Measurements from ENCODE around the gene RAB3IL1. TPM values are rescaled to one million over a fixed set of nuclear protein-coding genes. Genes with fewer than 3 reads are reported as not detected.
A peak's percentile ranks its signal among the peaks of the same experiment; 100 is the strongest.

RAB3IL1 gene
- polyA plus RNA-seq, 4 donors = 0.45 to 29.9 (median 7.2) TPM

- H3K4me3 ChIP-seq (ENCODE audit: low read depth in 1 of 3, low read length in 3 of 3) = no peak overlapping the region
- H3K27me3 ChIP-seq (ENCODE audit: control insufficient read depth in 3 of 3, insufficient read depth in 3 of 3, low read length in 3 of 3) = no peaks in the 10 kb centered on the region
- DNase-seq (no peak), FAIRE-seq (no peak)
- peaks cover 0 to under 1% (median 0%) of the 10 kb centered on the region in 3 donors for H3K4me1 ChIP-seq (ENCODE audit: control insufficient read depth in 3 of 3, insufficient read depth in 2 of 3, low read depth in 1 of 3, low read length in 2 of 3)
- H3K36me3 ChIP-seq (ENCODE audit: control insufficient read depth in 3 of 3, insufficient read depth in 2 of 3, low read depth in 1 of 3, low read length in 3 of 3) = peaks cover 0 to 34% (median 4%) of the 10 kb centered on the region in 3 donors
- 89 to 92% (median 90%) methylated on average over 13 of the region's 13 CpGs for WGBS, 3 donors
- no peaks in the 10 kb centered on the region for H3K9me3 ChIP-seq (ENCODE audit: control insufficient read depth in 2 of 2, insufficient read depth in 1 of 2, low read depth in 1 of 2, low read length in 1 of 2)
- H3K27ac ChIP-seq (ENCODE audit: low read depth in 1 of 3, low read length in 2 of 3) = no peak overlapping the region
Observed at GRCh38 chr11:61863548-61864081, 53.8 kb downstream of the RAB3IL1 start.

- Histone ChIP-seq H3K4me3 (ENCODE audit: low read depth in 1 of 3, low read length in 3 of 3) (no peak overlapping the region), H3K4me1 (ENCODE audit: control insufficient read depth in 3 of 3, insufficient read depth in 2 of 3, low read depth in 1 of 3, low read length in 2 of 3) (no peaks in the 10 kb centered on the region), H3K9me3 (ENCODE audit: control insufficient read depth in 2 of 2, insufficient read depth in 1 of 2, low read depth in 1 of 2, low read length in 1 of 2) (no peaks in the 10 kb centered on the region), H3K27ac (ENCODE audit: low read depth in 1 of 3, low read length in 2 of 3) (no peak overlapping the region), H3K27me3 (ENCODE audit: control insufficient read depth in 3 of 3, insufficient read depth in 3 of 3, low read length in 3 of 3) (no peaks in the 10 kb centered on the region), H3K36me3 (ENCODE audit: control insufficient read depth in 3 of 3, insufficient read depth in 2 of 3, low read depth in 1 of 3, low read length in 3 of 3) (peaks cover 0 to 35% (median 4%) of the 10 kb centered on the region in 3 donors)
- FAIRE-seq (no peak), DNase-seq (no peak)
- WGBS, 3 donors = 90 to 95% (median 92%) methylated on average over 18 of the region's 18 CpGs
Observed at GRCh38 chr11:61862714-61863547, 54.4 kb downstream of the RAB3IL1 start.

- no peak for FAIRE-seq
Observed at GRCh38 chr11:61861634-61862033, 55.7 kb downstream of the RAB3IL1 start.

GRCh38 chr11:61860054-61860903, 57.1 kb downstream of the RAB3IL1 start:
- peaks cover 0 to 49% (median 6%) of the 10 kb centered on the region in 3 donors for H3K36me3 ChIP-seq (ENCODE audit: control insufficient read depth in 3 of 3, insufficient read depth in 2 of 3, low read depth in 1 of 3, low read length in 3 of 3)
- H3K9me3 ChIP-seq (ENCODE audit: control insufficient read depth in 2 of 2, insufficient read depth in 1 of 2, low read depth in 1 of 2, low read length in 1 of 2) = no peaks in the 10 kb centered on the region
- peak in 1 of 2 donors; percentile 56 for DNase-seq
- no peaks in the 10 kb centered on the region for H3K4me1 ChIP-seq (ENCODE audit: control insufficient read depth in 3 of 3, insufficient read depth in 2 of 3, low read depth in 1 of 3, low read length in 2 of 3)
- WGBS, 3 donors = 43 to 71% (median 55%) methylated on average over 16 of the region's 16 CpGs
- no peak overlapping the region for H3K27ac ChIP-seq (ENCODE audit: low read depth in 1 of 3, low read length in 2 of 3)
- H3K27me3 ChIP-seq (ENCODE audit: control insufficient read depth in 3 of 3, insufficient read depth in 3 of 3, low read length in 3 of 3) = no peaks in the 10 kb centered on the region
- H3K4me3 ChIP-seq (ENCODE audit: low read depth in 1 of 3, low read length in 3 of 3) = no peak overlapping the region
- FAIRE-seq = no peak

More at GRCh38 chr11:61861634-61862033, 55.7 kb downstream of the RAB3IL1 start:
- no peaks in the 10 kb centered on the region for H3K9me3 ChIP-seq (ENCODE audit: control insufficient read depth in 2 of 2, insufficient read depth in 1 of 2, low read depth in 1 of 2, low read length in 1 of 2)
- 66 to 79% (median 68%) methylated on average over 9 of the region's 9 CpGs for WGBS, 3 donors
- no peaks in the 10 kb centered on the region for H3K4me1 ChIP-seq (ENCODE audit: control insufficient read depth in 3 of 3, insufficient read depth in 2 of 3, low read depth in 1 of 3, low read length in 2 of 3)
- H3K36me3 ChIP-seq (ENCODE audit: control insufficient read depth in 3 of 3, insufficient read depth in 2 of 3, low read depth in 1 of 3, low read length in 3 of 3) = peaks cover 0 to 46% (median 6%) of the 10 kb centered on the region in 3 donors
- no peak overlapping the region for H3K27ac ChIP-seq (ENCODE audit: low read depth in 1 of 3, low read length in 2 of 3)
- H3K4me3 ChIP-seq (ENCODE audit: low read depth in 1 of 3, low read length in 3 of 3) = no peak overlapping the region
- H3K27me3 ChIP-seq (ENCODE audit: control insufficient read depth in 3 of 3, insufficient read depth in 3 of 3, low read length in 3 of 3) = no peaks in the 10 kb centered on the region
- DNase-seq = no peak

GRCh38 chr11:61855939-61856680, 61.3 kb downstream of the RAB3IL1 start:
- WGBS, 3 donors = 90 to 91% (median 91%) methylated on average over 12 of the region's 12 CpGs
- H3K27me3 ChIP-seq (ENCODE audit: control insufficient read depth in 3 of 3, insufficient read depth in 3 of 3, low read length in 3 of 3) = no peaks in the 10 kb centered on the region
- H3K9me3 ChIP-seq (ENCODE audit: control insufficient read depth in 2 of 2, insufficient read depth in 1 of 2, low read depth in 1 of 2, low read length in 1 of 2) = no peaks in the 10 kb centered on the region
- DNase-seq (no peak), FAIRE-seq (no peak)
- H3K4me3 ChIP-seq (ENCODE audit: low read depth in 1 of 3, low read length in 3 of 3) = no peak overlapping the region
- no peak overlapping the region for H3K27ac ChIP-seq (ENCODE audit: low read depth in 1 of 3, low read length in 2 of 3)
- H3K36me3 ChIP-seq (ENCODE audit: control insufficient read depth in 3 of 3, insufficient read depth in 2 of 3, low read depth in 1 of 3, low read length in 3 of 3) = peaks cover 0 to 53% (median 8%) of the 10 kb centered on the region in 3 donors
- H3K4me1 ChIP-seq (ENCODE audit: control insufficient read depth in 3 of 3, insufficient read depth in 2 of 3, low read depth in 1 of 3, low read length in 2 of 3) = peaks cover 0 to 2% (median under 1%) of the 10 kb centered on the region in 3 donors

- WGBS, 3 donors = 90 to 93% (median 92%) methylated on average over 13 to 14 of the region's 14 CpGs
- Histone ChIP-seq H3K36me3 (ENCODE audit: control insufficient read depth in 3 of 3, insufficient read depth in 2 of 3, low read depth in 1 of 3, low read length in 3 of 3) (peaks cover 0 to 48% (median 8%) of the 10 kb centered on the region in 3 donors), H3K4me3 (ENCODE audit: low read depth in 1 of 3, low read length in 3 of 3) (no peak overlapping the region), H3K4me1 (ENCODE audit: control insufficient read depth in 3 of 3, insufficient read depth in 2 of 3, low read depth in 1 of 3, low read length in 2 of 3) (peaks cover 0 to 8% (median 1%) of the 10 kb centered on the region in 3 donors), H3K27me3 (ENCODE audit: control insufficient read depth in 3 of 3, insufficient read depth in 3 of 3, low read length in 3 of 3) (no peaks in the 10 kb centered on the region), H3K9me3 (ENCODE audit: control insufficient read depth in 2 of 2, insufficient read depth in 1 of 2, low read depth in 1 of 2, low read length in 1 of 2) (no peaks in the 10 kb centered on the region), H3K27ac (ENCODE audit: low read depth in 1 of 3, low read length in 2 of 3) (no peak overlapping the region)
- DNase-seq = no peak
- FAIRE-seq = no peak
Observed at GRCh38 chr11:61854966-61855714, 62.2 kb downstream of the RAB3IL1 start.

GRCh38 chr11:61854206-61854895, 63.0 kb downstream of the RAB3IL1 start:
- peaks cover 0 to 8% (median 1%) of the 10 kb centered on the region in 3 donors for H3K4me1 ChIP-seq (ENCODE audit: control insufficient read depth in 3 of 3, insufficient read depth in 2 of 3, low read depth in 1 of 3, low read length in 2 of 3)
- H3K36me3 ChIP-seq (ENCODE audit: control insufficient read depth in 3 of 3, insufficient read depth in 2 of 3, low read depth in 1 of 3, low read length in 3 of 3) = peaks cover 0 to 45% (median 8%) of the 10 kb centered on the region in 3 donors
- DNase-seq = no peak
- WGBS, 3 donors = 94 to 98% (median 96%) methylated on average over 17 of the region's 17 CpGs
- FAIRE-seq = no peak
- no peaks in the 10 kb centered on the region for H3K9me3 ChIP-seq (ENCODE audit: control insufficient read depth in 2 of 2, insufficient read depth in 1 of 2, low read depth in 1 of 2, low read length in 1 of 2)
- no peaks in the 10 kb centered on the region for H3K27me3 ChIP-seq (ENCODE audit: control insufficient read depth in 3 of 3, insufficient read depth in 3 of 3, low read length in 3 of 3)
- H3K4me3 ChIP-seq (ENCODE audit: low read depth in 1 of 3, low read length in 3 of 3) = no peak overlapping the region
- H3K27ac ChIP-seq (ENCODE audit: low read depth in 1 of 3, low read length in 2 of 3) = no peak overlapping the region
